ENCODE data around the gene FAM25G. TPM values are rescaled to one million over a fixed set of nuclear protein-coding genes. Genes with fewer than 3 reads are reported as not detected.

The FAM25G gene
- total RNA-seq, 1 donor from 2014 or later: not detected

- DNase-seq (no peak), ATAC-seq (no peak)
- Histone ChIP-seq H3K27ac (no peak overlapping the region), H3K4me3 (no peak overlapping the region), H3K27me3 (ENCODE audit: low read depth) (no peaks in the 10 kb centered on the region), H3K9me3 (peaks cover 6% of the 10 kb centered on the region), H3K36me3 (no peaks in the 10 kb centered on the region), H3K4me1 (no peaks in the 10 kb centered on the region)
- no peak for TF ChIP-seq CTCF (IDR thresholded peaks at IDR 0.05)
- intact Hi-C loops (cut with DNase I): no loop called here
These were observed 48.4 kb downstream of the FAM25G start for GRCh38 chr10:47443145-47443544.

GRCh38 chr10:47442351-47442750, 49.1 kb downstream of the FAM25G start:
- Histone ChIP-seq H3K4me1 (no peaks in the 10 kb centered on the region), H3K36me3 (no peaks in the 10 kb centered on the region), H3K27ac (no peak overlapping the region), H3K4me3 (no peak overlapping the region), H3K9me3 (peaks cover 6% of the 10 kb centered on the region), H3K27me3 (ENCODE audit: low read depth) (no peaks in the 10 kb centered on the region)
- TF ChIP-seq CTCF (IDR thresholded peaks at IDR 0.05): no peak
- ATAC-seq: peak; percentile 31 to 59
- DNase-seq: peak; percentile 41
- intact Hi-C loops (cut with DNase I): no loop called here

GRCh38 chr10:47441938-47442337, 49.6 kb downstream of the FAM25G start:
- DNase-seq (no peak), ATAC-seq (no peak)
- H3K27ac ChIP-seq: no peak overlapping the region
- H3K36me3 ChIP-seq: no peaks in the 10 kb centered on the region
- H3K4me1 ChIP-seq: no peaks in the 10 kb centered on the region
- H3K27me3 ChIP-seq (ENCODE audit: low read depth): no peaks in the 10 kb centered on the region
- H3K4me3 ChIP-seq: no peak overlapping the region
- intact Hi-C loops (cut with DNase I): no loop called here
- no peak for TF ChIP-seq CTCF (IDR thresholded peaks at IDR 0.05)
- peaks cover 6% of the 10 kb centered on the region for H3K9me3 ChIP-seq

- Histone ChIP-seq H3K4me3 (no peak overlapping the region), H3K27me3 (ENCODE audit: low read depth) (no peaks in the 10 kb centered on the region), H3K4me1 (no peaks in the 10 kb centered on the region), H3K9me3 (peaks cover 6% of the 10 kb centered on the region), H3K36me3 (no peaks in the 10 kb centered on the region), H3K27ac (no peak overlapping the region)
- ATAC-seq (no peak), DNase-seq (no peak)
- intact Hi-C loops (cut with DNase I): no loop called here
- no peak for TF ChIP-seq CTCF (IDR thresholded peaks at IDR 0.05)
These were observed 51.3 kb downstream of the FAM25G start for GRCh38 chr10:47440207-47440606.

GRCh38 chr10:47438857-47439474, 52.5 kb downstream of the FAM25G start:
- ATAC-seq: peak; percentile 48 to 66
- DNase-seq: peak; percentile 42
- intact Hi-C loops (cut with DNase I): no loop called here
- Histone ChIP-seq H3K9me3 (no peaks in the 10 kb centered on the region), H3K36me3 (no peaks in the 10 kb centered on the region), H3K4me3 (no peak overlapping the region), H3K27ac (no peak overlapping the region), H3K4me1 (no peaks in the 10 kb centered on the region), H3K27me3 (ENCODE audit: low read depth) (no peaks in the 10 kb centered on the region)
- no peak for TF ChIP-seq CTCF (IDR thresholded peaks at IDR 0.05)

Other genes with a start within 250 kb of the FAM25G start
- 14.5 TPM for gene GDF10, start 191.5 kb downstream of the FAM25G start, total RNA-seq
- not detected for gene GDF2, start 169.2 kb downstream of the FAM25G start, total RNA-seq
- gene RBP3, start 143.3 kb downstream of the FAM25G start, total RNA-seq: not detected
- 0.38 TPM for gene ZNF488, start 107.4 kb downstream of the FAM25G start, total RNA-seq
- 15.0 TPM for gene ANXA8, start 7.6 kb downstream of the FAM25G start, total RNA-seq
- gene AGAP9, start 31.9 kb upstream of the FAM25G start, total RNA-seq: 5.1 TPM